Endothelial cell of umbilical vein (primary cell): ENCODE measurements around the gene MYRFL. TPM values are rescaled to one million over a fixed set of nuclear protein-coding genes. Genes with fewer than 3 reads are reported as not detected.

Experiments
- BruUV-seq: library from RNA; stranded (reverse); fragments of 400-500 nt; replicated peaks from 2 replicates; lab custom pipeline; 2021; lab: Mats Ljungman, UMichigan
- CTCF ChIA-PET: fragments of 300-600, 350-600 bp; sonication (Branson Sonifier 250); formaldehyde crosslinking; loops from one replicate; lab custom pipeline; 2021; ENCODE audit warnings: antibody characterized with exemption, inconsistent platforms; lab: Charles Lee
- POLR2A ChIA-PET: fragments of 300-600, 350-600 bp; sonication (Branson Sonifier 250); formaldehyde crosslinking; loops from one replicate; lab custom pipeline; 2021; ENCODE audit warnings: antibody characterized with exemption, inconsistent platforms; lab: Charles Lee
- DNase-seq: peaks from one replicate; pipeline ENCODE4 v3.0.0-alpha.2; 2011; ENCODE audit warnings: low read depth, low spot score
- FAIRE-seq: peaks from 2 replicates; lab custom pipeline; 2011; peaks lifted over from hg19 to GRCh38; lab: Jason Lieb, UNC
- H2AFZ ChIP-seq: 2 replicates; pipeline ENCODE4 v1.6.0; 2012; ENCODE audit warnings: low read depth, low read length, control low read depth, inconsistent platforms
- H3K27ac ChIP-seq: 2 replicates; pipeline ENCODE4 v1.5.1; 2011; ENCODE audit warnings: low read depth, mild to moderate bottlenecking, control low read depth, low read length, moderate library complexity; ENCODE audit not compliant: insufficient read depth
- H3K27me3 ChIP-seq, 2 experiments: 2 replicates each; pipeline versions ENCODE4 v1.6.0 to v1.6.1; 2011; ENCODE audit warnings: low read length in 2 of 2, mixed read lengths in 1 of 2; ENCODE audit not compliant: control insufficient read depth in 2 of 2, insufficient read depth in 2 of 2
- H3K36me3 ChIP-seq, 2 experiments: 2 replicates in 1 of 2; 3 replicates in 1 of 2; pipeline ENCODE4 v1.5.1; 2011; ENCODE audit warnings: low read length in 2 of 2, mild to moderate bottlenecking in 1 of 2, moderate library complexity in 1 of 2; ENCODE audit not compliant: control insufficient read depth in 2 of 2, insufficient read depth in 2 of 2; ENCODE audit errors: extremely low read depth in 1 of 2
- H3K4me1 ChIP-seq: 3 replicates; pipeline ENCODE4 v1.5.1; 2011; ENCODE audit warnings: mild to moderate bottlenecking, low read length; ENCODE audit not compliant: control insufficient read depth, insufficient read depth; ENCODE audit errors: extremely low read depth
- H3K4me2 ChIP-seq: 2 replicates; pipeline ENCODE4 v1.6.1; 2011; ENCODE audit warnings: low read length, control low read depth, mixed read lengths; ENCODE audit not compliant: insufficient read depth
- H3K4me3 ChIP-seq, 3 experiments: fragments of 200-600 bp in 1 of 3; sonication (generic), shearing (Covaris generic) in 1 of 3; replicated peaks in 1 of 3; 2 replicates each; pipeline ENCODE4 v1.5.1; 2011 to 2016; ENCODE audit warnings: control low read depth in 3 of 3, low read length in 3 of 3, mild to moderate bottlenecking in 2 of 3, inconsistent platforms in 1 of 3, low read depth in 1 of 3, moderate library complexity in 1 of 3; ENCODE audit not compliant: insufficient read depth in 1 of 3
- H3K79me2 ChIP-seq: 2 replicates; pipeline ENCODE4 v1.6.0; 2012; ENCODE audit warnings: low read length, inconsistent platforms; ENCODE audit not compliant: control insufficient read depth, insufficient read depth
- H3K9ac ChIP-seq: replicated peaks from 2 replicates; pipeline ENCODE3; 2011; ENCODE audit warnings: low read length, control low read depth; ENCODE audit not compliant: insufficient read depth; ENCODE audit errors: extremely low read depth
- H3K9me1 ChIP-seq: replicated peaks from 3 replicates; pipeline ENCODE4 v1.6.0; 2011; ENCODE audit warnings: mild to moderate bottlenecking, low read length; ENCODE audit not compliant: control insufficient read depth, insufficient read depth; ENCODE audit errors: extremely low read depth
- H3K9me3 ChIP-seq: replicated peaks from 2 replicates; pipeline ENCODE4 v1.5.1; 2012; ENCODE audit warnings: low read length, inconsistent platforms; ENCODE audit not compliant: control insufficient read depth, insufficient read depth
- H4K20me1 ChIP-seq: replicated peaks from 2 replicates; pipeline ENCODE3; 2011; ENCODE audit warnings: mild to moderate bottlenecking, low read length; ENCODE audit not compliant: control insufficient read depth, insufficient read depth; ENCODE audit errors: extremely low read depth
- EZH2 ChIP-seq: IDR thresholded peaks from 2 replicates; pipeline ENCODE4 v1.6.1; 2012; ENCODE audit warnings: borderline replicate concordance, low read depth, mild to moderate bottlenecking, moderate library complexity, low read length, inconsistent platforms; ENCODE audit not compliant: severe bottlenecking
- FOS ChIP-seq: IDR thresholded peaks from 2 replicates; pipeline ENCODE4 v1.6.1; 2011; ENCODE audit warnings: mild to moderate bottlenecking, low read length, moderate library complexity, borderline replicate concordance; ENCODE audit not compliant: insufficient read depth
- GATA2 ChIP-seq: IDR thresholded peaks from 2 replicates; pipeline ENCODE4 v1.7.0; 2011; ENCODE audit warnings: low read depth, mild to moderate bottlenecking, moderate library complexity, mixed read lengths, low read length; ENCODE audit not compliant: insufficient read length, insufficient read depth
- JUN ChIP-seq: IDR thresholded peaks from 2 replicates; pipeline ENCODE4 v1.6.1; 2011; ENCODE audit warnings: borderline replicate concordance, low read depth; ENCODE audit not compliant: insufficient read length, insufficient read depth
- MYC ChIP-seq: IDR thresholded peaks from one replicate; pipeline ENCODE4 v1.6.1; 2011; ENCODE audit warnings: mild to moderate bottlenecking, low read depth, low read length
- POLR2A ChIP-seq: IDR thresholded peaks from 2 replicates; pipeline ENCODE4 v1.6.1; 2012; ENCODE audit warnings: low read depth, mild to moderate bottlenecking, control low read depth, low read length
- POLR2AphosphoS5 ChIP-seq: IDR thresholded peaks from 2 replicates; pipeline ENCODE4 v1.6.1; 2012; ENCODE audit warnings: low read depth, mild to moderate bottlenecking, control low read depth, low read length, moderate library complexity; ENCODE audit not compliant: insufficient read depth
- dilution Hi-C: fragments of 300-500 bp; cut with MboI; formaldehyde crosslinking; loops from one replicate; pipeline ENCODE4 v1.15.0; 2019; ENCODE audit warnings: low sequenced_read_pairs; ENCODE audit not compliant: extremely low pct_ligation_motif_present
- intact Hi-C: fragments of 100-400 bp; cut with micrococcal nuclease; formaldehyde crosslinking; loops from one replicate; pipeline ENCODE4 v1.10.0; 2022
- polyA plus RNA-seq, 4 experiments: library from polyadenylated mRNA; depleted of rRNA in 3 of 4; stranded (reverse) in 3 of 4; unstranded in 1 of 4; fragments of >200 nt; gene quantifications; 2 replicates each; pipeline versions ENCODE4 v1.2.1 to v1.2.3, GENCODE V29; 2011 to 2012; ENCODE audit warnings: missing spikeins in 1 of 4
- total RNA-seq: library from RNA; stranded (reverse); gene quantifications from 2 replicates; pipeline ENCODE4 v1.2.3, GENCODE V29; 2021
- TF ChIP-seq, protein P1 (sequence below), 2 donors: IDR thresholded peaks; 1 replicate in 1 of 2; 2 replicates in 1 of 2; pipeline ENCODE4 v1.5.1; 2011; ENCODE audit warnings: low read length in 2 of 2, mild to moderate bottlenecking in 2 of 2, moderate library complexity in 2 of 2, control low read depth in 1 of 2, inconsistent platforms in 1 of 2, low read depth in 1 of 2; ENCODE audit not compliant: insufficient read depth in 1 of 2; ENCODE audit errors: extremely low read depth in 1 of 2
- TF ChIP-seq, protein P2 (sequence below): IDR thresholded peaks from 2 replicates; pipeline ENCODE4 v1.6.1; 2011; ENCODE audit not compliant: insufficient read depth, insufficient read length

MYRFL gene
- total and polyA plus RNA-seq, 2 donors (not counting 3 experiments of a cell fraction or from before 2014, with no cell fraction given) = not detected

DNA sequence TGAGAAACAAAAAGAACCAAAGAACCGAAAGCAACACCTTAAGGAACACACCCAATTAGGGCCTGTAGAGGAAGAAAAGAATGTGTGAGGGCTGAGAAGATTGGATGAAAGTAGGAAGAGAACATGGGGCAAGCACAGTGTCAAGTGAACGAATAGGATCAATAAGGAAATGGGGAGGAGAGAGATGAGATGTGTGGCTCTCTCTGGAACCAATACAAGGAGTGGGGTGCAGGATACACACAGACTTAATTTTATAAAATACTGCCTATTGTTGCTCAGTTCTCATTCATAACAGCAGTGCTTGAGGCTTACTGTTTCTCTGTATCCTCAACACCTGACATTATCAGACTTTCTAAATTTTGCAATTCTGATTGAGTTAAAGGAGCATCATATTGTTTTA, 93.3 kb downstream of the MYRFL start:
- H3K4me1 ChIP-seq = no peaks in the 10 kb centered on the region
- CTCF ChIA-PET = no interaction called here
- H3K27ac ChIP-seq = no peak overlapping the region
- BruUV-seq = no TSS peak
- H3K79me2 ChIP-seq = no peaks in the 10 kb centered on the region
- H3K9me1 ChIP-seq = no peaks in the 10 kb centered on the region
- POLR2A ChIA-PET = no interaction called here
- H3K9ac ChIP-seq = no peak overlapping the region
- DNase-seq (no peak), FAIRE-seq (no peak)
- no peak overlapping the region for H3K4me2 ChIP-seq
- H2AFZ ChIP-seq = no peak overlapping the region
- peaks cover 0 to 2% of the 10 kb centered on the region in 2 experiments for H3K27me3 ChIP-seq
- dilution Hi-C loops = no loop called here
- TF ChIP-seq POLR2AphosphoS5 (no peak), POLR2A (no peak), JUN (no peak), EZH2 (no peak), MYC (no peak), GATA2 (no peak), FOS (no peak)
- TF ChIP-seq, protein P1, sequence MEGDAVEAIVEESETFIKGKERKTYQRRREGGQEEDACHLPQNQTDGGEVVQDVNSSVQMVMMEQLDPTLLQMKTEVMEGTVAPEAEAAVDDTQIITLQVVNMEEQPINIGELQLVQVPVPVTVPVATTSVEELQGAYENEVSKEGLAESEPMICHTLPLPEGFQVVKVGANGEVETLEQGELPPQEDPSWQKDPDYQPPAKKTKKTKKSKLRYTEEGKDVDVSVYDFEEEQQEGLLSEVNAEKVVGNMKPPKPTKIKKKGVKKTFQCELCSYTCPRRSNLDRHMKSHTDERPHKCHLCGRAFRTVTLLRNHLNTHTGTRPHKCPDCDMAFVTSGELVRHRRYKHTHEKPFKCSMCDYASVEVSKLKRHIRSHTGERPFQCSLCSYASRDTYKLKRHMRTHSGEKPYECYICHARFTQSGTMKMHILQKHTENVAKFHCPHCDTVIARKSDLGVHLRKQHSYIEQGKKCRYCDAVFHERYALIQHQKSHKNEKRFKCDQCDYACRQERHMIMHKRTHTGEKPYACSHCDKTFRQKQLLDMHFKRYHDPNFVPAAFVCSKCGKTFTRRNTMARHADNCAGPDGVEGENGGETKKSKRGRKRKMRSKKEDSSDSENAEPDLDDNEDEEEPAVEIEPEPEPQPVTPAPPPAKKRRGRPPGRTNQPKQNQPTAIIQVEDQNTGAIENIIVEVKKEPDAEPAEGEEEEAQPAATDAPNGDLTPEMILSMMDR (IDR thresholded peaks at IDR 0.05; ENCODE audit: extremely low read depth in 1 of 2, insufficient read depth in 1 of 2, low read depth in 1 of 2, low read length in 2 of 2) = no peak
- TF ChIP-seq, protein P2, sequence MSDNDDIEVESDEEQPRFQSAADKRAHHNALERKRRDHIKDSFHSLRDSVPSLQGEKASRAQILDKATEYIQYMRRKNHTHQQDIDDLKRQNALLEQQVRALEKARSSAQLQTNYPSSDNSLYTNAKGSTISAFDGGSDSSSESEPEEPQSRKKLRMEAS = no peak
- H3K4me3 ChIP-seq = no peak overlapping the region
- intact Hi-C loops = no loop called here
- H3K9me3 ChIP-seq = no peaks in the 10 kb centered on the region
- H3K36me3 ChIP-seq = no peaks in the 10 kb centered on the region
- H4K20me1 ChIP-seq = no peaks in the 10 kb centered on the region
